ENCODE measurements around the gene CARD19.

Gene CARD19

GRCh38 chr9:93149361-93149760 lies 53.3 kb downstream of the CARD19 start:
- no peak for DNase-seq (ENCODE audit: low read depth in 1 of 2, low spot score in 1 of 2)

GRCh38 chr9:93151097-93151784 lies 55.2 kb downstream of the CARD19 start:
- DNase-seq (ENCODE audit: low read depth in 1 of 2, low spot score in 1 of 2): no peak

- DNase-seq (ENCODE audit: low read depth in 1 of 2, low spot score in 1 of 2): no peak
These were observed 58.4 kb downstream of the CARD19 start for GRCh38 chr9:93154293-93154903.

GRCh38 chr9:93155716-93156474 lies 59.9 kb downstream of the CARD19 start:
- no peak for DNase-seq (ENCODE audit: low read depth in 1 of 2, low spot score in 1 of 2)

GRCh38 chr9:93156475-93157008 lies 60.5 kb downstream of the CARD19 start:
- DNase-seq (ENCODE audit: low read depth in 1 of 2, low spot score in 1 of 2): no peak

GRCh38 chr9:93159601-93160471 lies 63.8 kb downstream of the CARD19 start:
- peak; percentile 38 to 50 for DNase-seq (ENCODE audit: low read depth in 1 of 2, low spot score in 1 of 2)

GRCh38 chr9:93161786-93162562 lies 66.0 kb downstream of the CARD19 start:
- no peak for DNase-seq (ENCODE audit: low read depth in 1 of 2, low spot score in 1 of 2)
